Osteoblast (primary cell): ENCODE data around the gene ACSL6. TPM values are rescaled to one million over a fixed set of nuclear protein-coding genes. Genes with fewer than 3 reads are reported as not detected.
A peak's percentile ranks its signal among the peaks of the same experiment; 100 is the strongest.

Experiments
- DNase-seq: peaks from one replicate; pipeline ENCODE4 v3.0.0; 2011; ENCODE audit warnings: low spot score, mixed read lengths; ENCODE audit not compliant: insufficient read length; ENCODE audit errors: missing footprints
- H2AFZ ChIP-seq: 2 replicates; pipeline ENCODE4 v1.6.0; 2011; ENCODE audit warnings: mild to moderate bottlenecking, low read length
- H3K27ac ChIP-seq: 2 replicates; pipeline ENCODE4 v1.5.1; 2011; ENCODE audit warnings: mild to moderate bottlenecking, low read depth, low read length, moderate library complexity
- H3K27me3 ChIP-seq: 2 replicates; pipeline ENCODE4 v1.6.0; 2012; ENCODE audit warnings: mild to moderate bottlenecking, control low read depth, inconsistent platforms, low read length, moderate library complexity; ENCODE audit not compliant: insufficient read depth
- H3K36me3 ChIP-seq: 2 replicates; pipeline ENCODE4 v1.5.1; 2011; ENCODE audit warnings: mild to moderate bottlenecking, low read length, control low read depth, moderate library complexity; ENCODE audit not compliant: insufficient read depth
- H3K4me1 ChIP-seq: 2 replicates; pipeline ENCODE4 v1.5.1; 2011; ENCODE audit warnings: mild to moderate bottlenecking, low read length, control low read depth, moderate library complexity; ENCODE audit not compliant: insufficient read depth
- H3K4me2 ChIP-seq: 2 replicates; pipeline ENCODE4 v1.6.0; 2011; ENCODE audit warnings: mild to moderate bottlenecking, low read length; ENCODE audit not compliant: insufficient read depth
- H3K4me3 ChIP-seq: fragments of 200-600 bp; sonication (generic); 3 replicates; pipeline ENCODE4 v1.5.1; 2012; ENCODE audit warnings: mild to moderate bottlenecking, low read length, inconsistent platforms; ENCODE audit not compliant: insufficient read depth
- H3K79me2 ChIP-seq: 2 replicates; pipeline ENCODE4 v1.6.0; 2012; ENCODE audit warnings: mild to moderate bottlenecking, low read length, control low read depth, inconsistent platforms; ENCODE audit not compliant: insufficient read depth
- H3K9me3 ChIP-seq: 2 replicates; pipeline ENCODE4 v1.5.1; 2011; ENCODE audit warnings: low read depth, low read length, control low read depth
- H4K20me1 ChIP-seq: 2 replicates; pipeline ENCODE4 v1.6.0; 2012; ENCODE audit warnings: mild to moderate bottlenecking, low read length, control low read depth; ENCODE audit not compliant: insufficient read depth
- CTCF ChIP-seq: IDR thresholded peaks from 2 replicates; pipeline ENCODE4 v1.5.1; 2011; ENCODE audit warnings: mild to moderate bottlenecking, low read depth, low read length, moderate library complexity; ENCODE audit errors: extremely low read depth
- total RNA-seq: library from RNA; depleted of rRNA; stranded (reverse); fragments of >200 nt; gene quantifications from 2 replicates; pipeline ENCODE4 v1.2.3, GENCODE V29; 2012

Gene ACSL6
- total RNA-seq, 1 donor, result not detected

- Histone ChIP-seq H3K9me3 (no peaks in the 10 kb centered on the region), H3K4me2 (no peak overlapping the region), H3K4me3 (no peak overlapping the region), H4K20me1 (no peaks in the 10 kb centered on the region), H3K27ac (no peak overlapping the region), H3K27me3 (peaks cover 6% of the 10 kb centered on the region), H3K36me3 (no peaks in the 10 kb centered on the region), H3K4me1 (peaks cover 2% of the 10 kb centered on the region), H3K79me2 (no peaks in the 10 kb centered on the region), H2AFZ (no peak overlapping the region)
- peak; percentile 49 for DNase-seq
- no peak for TF ChIP-seq CTCF
Observed at GRCh38 chr5:131999441-132000240, 11.8 kb downstream of the ACSL6 start.

- no peak overlapping the region for H3K4me2 ChIP-seq
- H3K4me3 ChIP-seq, result no peak overlapping the region
- peaks cover 2% of the 10 kb centered on the region for H3K4me1 ChIP-seq
- no peaks in the 10 kb centered on the region for H3K9me3 ChIP-seq
- H3K27ac ChIP-seq, result no peak overlapping the region
- DNase-seq, result peak; percentile 11
- H3K36me3 ChIP-seq, result no peaks in the 10 kb centered on the region
- H3K79me2 ChIP-seq, result no peaks in the 10 kb centered on the region
- TF ChIP-seq CTCF, result no peak
- H3K27me3 ChIP-seq, result peaks cover 6% of the 10 kb centered on the region
- no peaks in the 10 kb centered on the region for H4K20me1 ChIP-seq
- H2AFZ ChIP-seq, result no peak overlapping the region
Observed at GRCh38 chr5:131999041-131999440, 12.4 kb downstream of the ACSL6 start.

- no peaks in the 10 kb centered on the region for H3K9me3 ChIP-seq
- peaks cover 6% of the 10 kb centered on the region for H3K27me3 ChIP-seq
- no peaks in the 10 kb centered on the region for H4K20me1 ChIP-seq
- no peak overlapping the region for H3K4me2 ChIP-seq
- DNase-seq, result no peak
- H3K36me3 ChIP-seq, result no peaks in the 10 kb centered on the region
- no peak overlapping the region for H3K27ac ChIP-seq
- H3K4me1 ChIP-seq, result peaks cover 2% of the 10 kb centered on the region
- H3K4me3 ChIP-seq, result no peak overlapping the region
- TF ChIP-seq CTCF, result no peak
- no peaks in the 10 kb centered on the region for H3K79me2 ChIP-seq
- H2AFZ ChIP-seq, result no peak overlapping the region
Observed at GRCh38 chr5:131998431-131999040, 12.9 kb downstream of the ACSL6 start.

DNA sequence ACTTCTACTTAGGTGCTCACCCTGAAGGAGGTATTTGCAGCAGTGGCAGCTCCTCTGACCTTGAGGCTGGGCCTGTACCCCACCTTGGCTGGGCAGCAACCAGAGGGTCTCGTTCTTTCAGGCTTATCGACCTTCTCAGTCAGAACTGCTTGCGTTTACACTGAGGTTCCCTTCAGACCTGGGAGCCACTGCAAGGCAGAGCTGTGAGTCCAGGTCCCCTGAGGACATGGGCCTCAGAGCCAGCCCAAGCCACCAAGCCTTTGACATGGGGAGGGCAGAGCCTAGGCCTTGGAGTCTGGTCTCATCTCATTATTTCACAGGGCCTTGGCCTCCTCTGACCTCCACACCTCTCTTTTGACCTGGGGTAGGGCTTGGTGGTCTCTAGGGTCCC, 13.7 kb downstream of the ACSL6 start:
- no peaks in the 10 kb centered on the region for H3K79me2 ChIP-seq

More for the DNA sequence above, 13.7 kb downstream of the ACSL6 start:
- Histone ChIP-seq H4K20me1 (no peaks in the 10 kb centered on the region), H3K9me3 (no peaks in the 10 kb centered on the region), H3K27ac (no peak overlapping the region), H3K4me1 (peaks cover 2% of the 10 kb centered on the region), H3K27me3 (peaks cover 6% of the 10 kb centered on the region), H2AFZ (no peak overlapping the region), H3K4me2 (no peak overlapping the region), H3K4me3 (no peak overlapping the region), H3K36me3 (no peaks in the 10 kb centered on the region)
- TF ChIP-seq CTCF, result no peak
- no peak for DNase-seq
